Keratinocyte (primary cell): ENCODE results near the gene PPP1R3F. TPM values are rescaled to one million over a fixed set of nuclear protein-coding genes. Genes with fewer than 3 reads are reported as not detected.

ENCODE experiments used
- DNase-seq: peaks from one replicate; pipeline ENCODE4 v3.0.0-alpha.2; 2011; ENCODE audit warnings: low read depth, missing footprints, low spot score
- FAIRE-seq: peaks from 2 replicates; lab custom pipeline; 2011; peaks lifted over from hg19 to GRCh38; lab: Jason Lieb, UNC
- H2AFZ ChIP-seq: 2 replicates; pipeline ENCODE4 v1.6.0; 2012; ENCODE audit warnings: low read length, control low read depth, inconsistent platforms; ENCODE audit not compliant: control insufficient read depth
- H3K27ac ChIP-seq: 2 replicates; pipeline ENCODE4 v1.5.1; 2011; ENCODE audit warnings: low read length; ENCODE audit not compliant: control insufficient read depth, insufficient read depth
- H3K27me3 ChIP-seq: 3 replicates; pipeline ENCODE4 v1.6.0; 2011; ENCODE audit warnings: low read length; ENCODE audit not compliant: control insufficient read depth, insufficient read depth; ENCODE audit errors: extremely low read depth
- H3K36me3 ChIP-seq, 2 experiments: 2 replicates in 1 of 2; 3 replicates in 1 of 2; pipeline ENCODE4 v1.5.1; 2011; ENCODE audit warnings: low read length in 2 of 2, mild to moderate bottlenecking in 1 of 2; ENCODE audit not compliant: control insufficient read depth in 2 of 2, insufficient read depth in 2 of 2; ENCODE audit errors: extremely low read depth in 1 of 2
- H3K4me1 ChIP-seq: 3 replicates; pipeline ENCODE4 v1.5.1; 2011; ENCODE audit warnings: low read length; ENCODE audit not compliant: control insufficient read depth, insufficient read depth; ENCODE audit errors: extremely low read depth
- H3K4me2 ChIP-seq: 3 replicates; pipeline ENCODE4 v1.6.0; 2011; ENCODE audit warnings: low read depth, low read length; ENCODE audit not compliant: control insufficient read depth, insufficient read depth; ENCODE audit errors: extremely low read depth
- H3K4me3 ChIP-seq, 3 experiments: fragments of 200-600 bp in 1 of 3; sonication (generic) in 1 of 3; 2 replicates in 2 of 3; 3 replicates in 1 of 3; pipeline ENCODE4 v1.5.1; 2011 to 2016; ENCODE audit warnings: low read length in 3 of 3, mild to moderate bottlenecking in 3 of 3, control low read depth in 2 of 3, inconsistent platforms in 1 of 3, low read depth in 1 of 3, mixed read lengths in 1 of 3, mixed run types in 1 of 3, moderate library complexity in 1 of 3; ENCODE audit not compliant: control insufficient read depth in 2 of 3, insufficient read depth in 2 of 3; ENCODE audit errors: extremely low read depth in 1 of 3
- H3K79me2 ChIP-seq: 2 replicates; pipeline ENCODE4 v1.6.0; 2012; ENCODE audit warnings: low read length; ENCODE audit not compliant: control insufficient read depth, insufficient read depth
- H3K9ac ChIP-seq: 3 replicates; pipeline ENCODE4 v1.6.0; 2011; ENCODE audit warnings: low read length; ENCODE audit not compliant: control insufficient read depth, insufficient read depth; ENCODE audit errors: extremely low read depth
- H3K9me1 ChIP-seq: 3 replicates; pipeline ENCODE4 v1.6.0; 2011; ENCODE audit warnings: low read length; ENCODE audit not compliant: control insufficient read depth, insufficient read depth; ENCODE audit errors: extremely low read depth
- H3K9me3 ChIP-seq: 2 replicates; pipeline ENCODE4 v1.5.1; 2012; ENCODE audit warnings: low read depth, low read length; ENCODE audit not compliant: control insufficient read depth
- H4K20me1 ChIP-seq: 3 replicates; pipeline ENCODE4 v1.6.0; 2011; ENCODE audit warnings: low read length; ENCODE audit not compliant: control insufficient read depth, insufficient read depth; ENCODE audit errors: extremely low read depth
- CTCF ChIP-seq, 3 experiments: IDR thresholded peaks in 1 of 3; conservative IDR thresholded peaks in 1 of 3; optimal IDR thresholded peaks in 1 of 3; 2 replicates in 2 of 3; 3 replicates in 1 of 3; pipeline versions ENCODE3 to v1.5.1; 2011; ENCODE audit warnings: low read length in 3 of 3, mild to moderate bottlenecking in 3 of 3, moderate library complexity in 2 of 3, control low read depth in 1 of 3, inconsistent platforms in 1 of 3; ENCODE audit not compliant: insufficient read depth in 2 of 3; ENCODE audit errors: extremely low read depth in 1 of 3
- EZH2 ChIP-seq: IDR thresholded peaks from one replicate; pipeline ENCODE4 v1.6.1; 2012; ENCODE audit warnings: inconsistent platforms, mild to moderate bottlenecking, low read length, moderate library complexity
- dilution Hi-C: fragments of 300-500 bp; cut with MboI; formaldehyde crosslinking; loops from one replicate; pipeline ENCODE4 v1.7.0; 2020; ENCODE audit warnings: low sequenced_read_pairs; ENCODE audit not compliant: extremely low pct_ligation_motif_present
- polyA plus RNA-seq, 5 experiments: library from polyadenylated mRNA; depleted of rRNA in 3 of 5; stranded (reverse) in 3 of 5; stranded (forward) in 1 of 5; unstranded in 1 of 5; fragments of >200 nt; gene quantifications; 1 replicate in 1 of 5; 2 replicates in 3 of 5; 3 replicates in 1 of 5; pipeline versions ENCODE4 v1.2.1 to v1.2.3, GENCODE V29; 2011 to 2012; ENCODE audit warnings: missing spikeins in 2 of 5, low read depth in 1 of 5, low replicate concordance in 1 of 5

Gene PPP1R3F
- polyA plus RNA-seq, 1 donor (not counting 4 experiments of a cell fraction or from before 2014, with no cell fraction given): 0.29 TPM

DNA sequence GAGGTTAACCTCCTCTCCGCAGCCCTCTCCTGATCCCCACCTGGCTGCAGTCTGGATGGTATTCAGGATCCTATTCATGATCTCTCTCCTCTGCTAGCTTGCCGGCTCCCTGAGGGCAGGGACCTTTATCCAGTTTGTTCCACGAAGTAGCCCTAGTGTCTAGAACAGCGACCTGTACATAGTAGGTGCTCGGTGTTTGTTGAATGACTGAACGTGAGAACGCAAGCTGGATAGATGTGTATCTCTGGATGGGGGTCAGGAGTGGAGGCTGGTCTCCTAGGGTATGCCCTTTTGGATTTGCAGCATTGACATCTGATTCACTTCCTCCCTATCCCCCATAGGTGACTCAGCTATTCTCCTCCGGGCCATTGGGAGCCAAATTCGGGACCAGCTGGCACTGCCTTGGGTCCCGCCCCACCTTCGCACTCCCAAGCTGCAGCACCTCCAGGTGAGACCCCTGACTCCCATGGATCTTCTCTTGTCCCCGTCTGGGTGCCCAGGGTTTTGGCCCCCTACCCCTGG is 27.0 kb upstream of the PPP1R3F start:
- Histone ChIP-seq H4K20me1 (no peaks in the 10 kb centered on the region), H3K9me3 (no peaks in the 10 kb centered on the region), H3K36me3 (peaks cover 4 to 5% of the 10 kb centered on the region in 2 experiments), H3K79me2 (no peaks in the 10 kb centered on the region), H3K27ac (no peak overlapping the region), H3K4me3 (no peak overlapping the region), H3K9me1 (no peaks in the 10 kb centered on the region), H3K4me2 (no peak overlapping the region), H3K27me3 (no peaks in the 10 kb centered on the region), H2AFZ (no peak overlapping the region), H3K4me1 (peaks cover 4% of the 10 kb centered on the region), H3K9ac (no peak overlapping the region)
- TF ChIP-seq CTCF (optimal IDR thresholded peaks at IDR 0.05 in 1 of 3, IDR thresholded peaks at IDR 0.05 in 1 of 3, conservative IDR thresholded peaks at IDR 0.05 in 1 of 3; ENCODE audit: extremely low read depth in 1 of 3, insufficient read depth in 2 of 3, low read length in 3 of 3) (no peak), EZH2 (no peak)
- dilution Hi-C loops: no loop called here
- FAIRE-seq (no peak), DNase-seq (no peak)

GRCh38 chrX:49243166-49243565 is 26.4 kb upstream of the PPP1R3F start:
- H3K9me1 ChIP-seq: no peaks in the 10 kb centered on the region
- peaks cover 4% of the 10 kb centered on the region for H3K4me1 ChIP-seq
- no peaks in the 10 kb centered on the region for H3K79me2 ChIP-seq
- TF ChIP-seq EZH2 (no peak), CTCF (optimal IDR thresholded peaks at IDR 0.05 in 1 of 3, IDR thresholded peaks at IDR 0.05 in 1 of 3, conservative IDR thresholded peaks at IDR 0.05 in 1 of 3; ENCODE audit: extremely low read depth in 1 of 3, insufficient read depth in 2 of 3, low read length in 3 of 3) (no peak)
- H3K27ac ChIP-seq: no peak overlapping the region
- H2AFZ ChIP-seq: no peak overlapping the region
- no peak for DNase-seq
- no peaks in the 10 kb centered on the region for H3K27me3 ChIP-seq
- no peaks in the 10 kb centered on the region for H4K20me1 ChIP-seq
- no peaks in the 10 kb centered on the region for H3K9me3 ChIP-seq
- FAIRE-seq: no peak
- no peak overlapping the region for H3K4me2 ChIP-seq
- no peak overlapping the region for H3K9ac ChIP-seq
- dilution Hi-C loops: no loop called here
- no peak overlapping the region for H3K4me3 ChIP-seq
- H3K36me3 ChIP-seq: peaks cover 4 to 5% of the 10 kb centered on the region in 2 experiments
